ENCODE measurements around the gene GAST. TPM values are rescaled to one million over a fixed set of nuclear protein-coding genes. Genes with fewer than 3 reads are reported as not detected.

GAST gene
- total and polyA plus RNA-seq, 2 experiments from 2014 or later, result not detected

DNA sequence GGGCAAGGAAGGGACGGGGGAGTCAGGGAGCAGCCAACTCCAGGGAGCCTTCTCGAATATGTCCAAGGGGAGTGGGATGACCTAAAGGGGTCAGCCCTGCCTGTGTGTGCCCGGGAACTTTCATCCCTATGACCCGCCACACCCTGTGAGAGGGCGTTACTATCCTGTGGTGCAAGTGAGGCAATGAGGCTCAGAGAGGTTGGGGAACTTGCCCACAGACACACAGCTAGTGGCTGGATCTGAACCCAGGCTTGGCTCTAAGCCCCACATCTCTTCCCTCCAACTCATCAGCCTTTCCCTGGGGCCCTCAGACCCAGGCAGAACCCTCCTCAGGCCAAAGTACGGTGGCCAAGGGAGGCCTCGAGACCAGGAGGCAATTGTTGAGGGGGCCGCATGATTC lies 51.2 kb downstream of the GAST start (continued):
- TF ChIP-seq EZH2phosphoT487 (IDR thresholded peaks at IDR 0.05; ENCODE audit: unreplicated experiment) (no peak), ZNF114 (CRISPR knock-in tag; IDR thresholded peaks at IDR 0.05) (no peak), CREB1 (CRISPR knock-in tag; IDR thresholded peaks at IDR 0.05; ENCODE audit: low read depth) (no peak), ZNF331 (CRISPR knock-in tag; IDR thresholded peaks at IDR 0.05; ENCODE audit: low read depth) (no peak), JUNB (IDR thresholded peaks at IDR 0.05; ENCODE audit: unreplicated experiment) (no peak)
- TF ChIP-seq, protein P1, sequence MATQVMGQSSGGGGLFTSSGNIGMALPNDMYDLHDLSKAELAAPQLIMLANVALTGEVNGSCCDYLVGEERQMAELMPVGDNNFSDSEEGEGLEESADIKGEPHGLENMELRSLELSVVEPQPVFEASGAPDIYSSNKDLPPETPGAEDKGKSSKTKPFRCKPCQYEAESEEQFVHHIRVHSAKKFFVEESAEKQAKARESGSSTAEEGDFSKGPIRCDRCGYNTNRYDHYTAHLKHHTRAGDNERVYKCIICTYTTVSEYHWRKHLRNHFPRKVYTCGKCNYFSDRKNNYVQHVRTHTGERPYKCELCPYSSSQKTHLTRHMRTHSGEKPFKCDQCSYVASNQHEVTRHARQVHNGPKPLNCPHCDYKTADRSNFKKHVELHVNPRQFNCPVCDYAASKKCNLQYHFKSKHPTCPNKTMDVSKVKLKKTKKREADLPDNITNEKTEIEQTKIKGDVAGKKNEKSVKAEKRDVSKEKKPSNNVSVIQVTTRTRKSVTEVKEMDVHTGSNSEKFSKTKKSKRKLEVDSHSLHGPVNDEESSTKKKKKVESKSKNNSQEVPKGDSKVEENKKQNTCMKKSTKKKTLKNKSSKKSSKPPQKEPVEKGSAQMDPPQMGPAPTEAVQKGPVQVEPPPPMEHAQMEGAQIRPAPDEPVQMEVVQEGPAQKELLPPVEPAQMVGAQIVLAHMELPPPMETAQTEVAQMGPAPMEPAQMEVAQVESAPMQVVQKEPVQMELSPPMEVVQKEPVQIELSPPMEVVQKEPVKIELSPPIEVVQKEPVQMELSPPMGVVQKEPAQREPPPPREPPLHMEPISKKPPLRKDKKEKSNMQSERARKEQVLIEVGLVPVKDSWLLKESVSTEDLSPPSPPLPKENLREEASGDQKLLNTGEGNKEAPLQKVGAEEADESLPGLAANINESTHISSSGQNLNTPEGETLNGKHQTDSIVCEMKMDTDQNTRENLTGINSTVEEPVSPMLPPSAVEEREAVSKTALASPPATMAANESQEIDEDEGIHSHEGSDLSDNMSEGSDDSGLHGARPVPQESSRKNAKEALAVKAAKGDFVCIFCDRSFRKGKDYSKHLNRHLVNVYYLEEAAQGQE (IDR thresholded peaks at IDR 0.05; ENCODE audit: unreplicated experiment), result no peak

Small RNA genes within 50 kb of the gene (small RNA-seq; reads per million reads assigned to genes)
- not detected for gene RN7SL399P (ENCODE audit: low replicate concordance)
- 0.25 reads per million, percentile 4 among the genes with 10 or more reads in this experiment for gene RNA5SP442 (ENCODE audit: low replicate concordance)

Other genes starting within 250 kb of the GAST start
- gene KRT32, start 244.9 kb upstream of the GAST start, total RNA-seq (2014; rRNA removed; shearing (Covaris generic)), result not detected in 2 replicates
- not detected in 2 replicates for gene KRT32, start 244.9 kb upstream of the GAST start, polyA plus RNA-seq (2016; fragmentation: Nextera tagmentation; extraction: Ambion mirVana)
- not detected in 2 replicates for gene KRT35, start 231.2 kb upstream of the GAST start, total RNA-seq (2014; rRNA removed; shearing (Covaris generic))
- not detected in 2 replicates for gene KRT35, start 231.2 kb upstream of the GAST start, polyA plus RNA-seq (2016; fragmentation: Nextera tagmentation; extraction: Ambion mirVana)
- not detected in 2 replicates for gene KRT36, start 222.4 kb upstream of the GAST start, total RNA-seq (2014; rRNA removed; shearing (Covaris generic))
- gene KRT36, start 222.4 kb upstream of the GAST start, polyA plus RNA-seq (2016; fragmentation: Nextera tagmentation; extraction: Ambion mirVana), result not detected in 2 replicates
- gene KRT13, start 206.7 kb upstream of the GAST start, total RNA-seq (2014; rRNA removed; shearing (Covaris generic)), result not detected in 2 replicates
- not detected in 2 replicates for gene KRT13, start 206.7 kb upstream of the GAST start, polyA plus RNA-seq (2016; fragmentation: Nextera tagmentation; extraction: Ambion mirVana)
- 0.03 and 1.2 TPM in 2 replicates for gene KRT15, start 193.4 kb upstream of the GAST start, total RNA-seq (2014; rRNA removed; shearing (Covaris generic))
- gene KRT15, start 193.4 kb upstream of the GAST start, polyA plus RNA-seq (2016; fragmentation: Nextera tagmentation; extraction: Ambion mirVana), result not detected in 2 replicates
- gene KRT19, start 184.0 kb upstream of the GAST start, total RNA-seq (2014; rRNA removed; shearing (Covaris generic)), result 109 and 134 TPM in 2 replicates
- 105 and 112 TPM in 2 replicates for gene KRT19, start 184.0 kb upstream of the GAST start, polyA plus RNA-seq (2016; fragmentation: Nextera tagmentation; extraction: Ambion mirVana)
- not detected in 2 replicates for gene KRT9, start 140.3 kb upstream of the GAST start, total RNA-seq (2014; rRNA removed; shearing (Covaris generic))
- not detected in 2 replicates for gene KRT9, start 140.3 kb upstream of the GAST start, polyA plus RNA-seq (2016; fragmentation: Nextera tagmentation; extraction: Ambion mirVana)
- gene KRT14, start 125.4 kb upstream of the GAST start, total RNA-seq (2014; rRNA removed; shearing (Covaris generic)), result not detected in 2 replicates
- not detected in 2 replicates for gene KRT14, start 125.4 kb upstream of the GAST start, polyA plus RNA-seq (2016; fragmentation: Nextera tagmentation; extraction: Ambion mirVana)
- not detected in 2 replicates for gene KRT16, start 99.6 kb upstream of the GAST start, total RNA-seq (2014; rRNA removed; shearing (Covaris generic))
- not detected in 2 replicates for gene KRT16, start 99.6 kb upstream of the GAST start, polyA plus RNA-seq (2016; fragmentation: Nextera tagmentation; extraction: Ambion mirVana)
- gene KRT17, start 87.8 kb upstream of the GAST start, total RNA-seq (2014; rRNA removed; shearing (Covaris generic)), result 0.63 TPM in 1 of 2 replicates, not detected in the other
- 1.8 TPM in 2 replicates for gene KRT17, start 87.8 kb upstream of the GAST start, polyA plus RNA-seq (2016; fragmentation: Nextera tagmentation; extraction: Ambion mirVana)
- 270 and 272 TPM in 2 replicates for gene EIF1, start 23.4 kb upstream of the GAST start, total RNA-seq (2014; rRNA removed; shearing (Covaris generic))
- 525 and 603 TPM in 2 replicates for gene EIF1, start 23.4 kb upstream of the GAST start, polyA plus RNA-seq (2016; fragmentation: Nextera tagmentation; extraction: Ambion mirVana)
- 2.2 and 3.5 TPM in 2 replicates for gene HAP1, start 22.3 kb downstream of the GAST start, total RNA-seq (2014; rRNA removed; shearing (Covaris generic))
- 1.4 and 1.6 TPM in 2 replicates for gene HAP1, start 22.3 kb downstream of the GAST start, polyA plus RNA-seq (2016; fragmentation: Nextera tagmentation; extraction: Ambion mirVana)
- gene JUP, start 74.4 kb downstream of the GAST start, total RNA-seq (2014; rRNA removed; shearing (Covaris generic)), result 160 and 177 TPM in 2 replicates
- gene JUP, start 74.4 kb downstream of the GAST start, polyA plus RNA-seq (2016; fragmentation: Nextera tagmentation; extraction: Ambion mirVana), result 45.5 and 47.2 TPM in 2 replicates
- 27.9 and 33.3 TPM in 2 replicates for gene P3H4, start 99.6 kb downstream of the GAST start, total RNA-seq (2014; rRNA removed; shearing (Covaris generic))
- gene P3H4, start 99.6 kb downstream of the GAST start, polyA plus RNA-seq (2016; fragmentation: Nextera tagmentation; extraction: Ambion mirVana), result 16.0 and 17.0 TPM in 2 replicates
- gene FKBP10, start 100.7 kb downstream of the GAST start, total RNA-seq (2014; rRNA removed; shearing (Covaris generic)), result 137 and 151 TPM in 2 replicates
- 26.2 and 32.2 TPM in 2 replicates for gene FKBP10, start 100.7 kb downstream of the GAST start, polyA plus RNA-seq (2016; fragmentation: Nextera tagmentation; extraction: Ambion mirVana)
- gene NT5C3B, start 123.9 kb downstream of the GAST start, total RNA-seq (2014; rRNA removed; shearing (Covaris generic)), result 68.9 and 78.3 TPM in 2 replicates
- gene NT5C3B, start 123.9 kb downstream of the GAST start, polyA plus RNA-seq (2016; fragmentation: Nextera tagmentation; extraction: Ambion mirVana), result 58.2 and 59.1 TPM in 2 replicates
- 0.27 and 0.42 TPM in 2 replicates for gene KLHL10, start 125.5 kb downstream of the GAST start, total RNA-seq (2014; rRNA removed; shearing (Covaris generic))
- 0.13 TPM in 1 of 2 replicates, not detected in the other for gene KLHL10, start 125.5 kb downstream of the GAST start, polyA plus RNA-seq (2016; fragmentation: Nextera tagmentation; extraction: Ambion mirVana)
- 23.7 and 25.5 TPM in 2 replicates for gene KLHL11, start 153.1 kb downstream of the GAST start, total RNA-seq (2014; rRNA removed; shearing (Covaris generic))
- 6.8 and 8.7 TPM in 2 replicates for gene KLHL11, start 153.1 kb downstream of the GAST start, polyA plus RNA-seq (2016; fragmentation: Nextera tagmentation; extraction: Ambion mirVana)
- 412 and 439 TPM in 2 replicates for gene ACLY, start 206.6 kb downstream of the GAST start, total RNA-seq (2014; rRNA removed; shearing (Covaris generic))
- gene ACLY, start 206.6 kb downstream of the GAST start, polyA plus RNA-seq (2016; fragmentation: Nextera tagmentation; extraction: Ambion mirVana), result 119 and 121 TPM in 2 replicates
- gene ODAD4, start 218.3 kb downstream of the GAST start, total RNA-seq (2014; rRNA removed; shearing (Covaris generic)), result 0.12 and 1.8 TPM in 2 replicates
- 0.54 and 1.7 TPM in 2 replicates for gene ODAD4, start 218.3 kb downstream of the GAST start, polyA plus RNA-seq (2016; fragmentation: Nextera tagmentation; extraction: Ambion mirVana)

All from GM23338 (cell line).